Caco-2 (cell line): ENCODE results near the gene EXOC1. TPM values are rescaled to one million over a fixed set of nuclear protein-coding genes. Genes with fewer than 3 reads are reported as not detected.

Source experiments
- BruUV-seq: library from RNA; stranded (reverse); fragments of 400-500 nt; replicated peaks from 2 replicates; lab custom pipeline; 2021; lab: Mats Ljungman, UMichigan
- CTCF ChIA-PET: fragments of 300-600 bp; sonication (Branson Sonifier 250); formaldehyde crosslinking; loops from one replicate; lab custom pipeline; 2022; ENCODE audit warnings: antibody characterized with exemption; lab: Charles Lee
- POLR2A ChIA-PET: fragments of 300-600 bp; sonication (Branson Sonifier 250); formaldehyde crosslinking; loops from one replicate; lab custom pipeline; 2022; ENCODE audit warnings: antibody characterized with exemption; lab: Charles Lee
- DNase-seq, 2 experiments: peaks; one replicate each; pipeline versions ENCODE4 v3.0.0 to v3.0.0-alpha.2; 2020 to 2022
- H3K27me3 ChIP-seq: replicated peaks from 2 replicates; pipeline ENCODE4 v1.6.0; 2011; ENCODE audit warnings: low read length; ENCODE audit not compliant: control insufficient read depth, insufficient read depth
- H3K36me3 ChIP-seq: 2 replicates; pipeline ENCODE4 v1.5.1; 2011; ENCODE audit warnings: low read length; ENCODE audit not compliant: control insufficient read depth, insufficient read depth
- H3K4me1 ChIP-seq: fragments of 250-450 bp; sonication (Bioruptor Pico); 2 replicates; pipeline ENCODE4 v1.5.1; 2020; ENCODE audit warnings: mild to moderate bottlenecking
- H3K4me3 ChIP-seq: 2 replicates; pipeline ENCODE4 v1.5.1; 2011; ENCODE audit warnings: low read depth, mild to moderate bottlenecking, control low read depth, low read length
- H3K9me3 ChIP-seq: fragments of 250-450 bp; sonication (Bioruptor Pico); 2 replicates; pipeline ENCODE4 v1.5.1; 2020; ENCODE audit warnings: mild to moderate bottlenecking, moderate library complexity
- H3K27ac Mint-ChIP-seq: one replicate; pipeline ENCODE4 v1.8.0; 2022; ENCODE audit warnings: mixed read lengths; ENCODE audit not compliant: unreplicated experiment
- H3K27me3 Mint-ChIP-seq: one replicate; pipeline ENCODE4 v1.8.0; 2022; ENCODE audit warnings: mixed read lengths; ENCODE audit not compliant: insufficient read depth, unreplicated experiment
- H3K36me3 Mint-ChIP-seq: one replicate; pipeline ENCODE4 v1.8.0; 2022; ENCODE audit warnings: mild to moderate bottlenecking, mixed read lengths; ENCODE audit not compliant: insufficient read depth, unreplicated experiment
- H3K4me1 Mint-ChIP-seq: one replicate; pipeline ENCODE4 v1.8.0; 2022; ENCODE audit warnings: low read depth, mixed read lengths; ENCODE audit not compliant: unreplicated experiment
- H3K4me3 Mint-ChIP-seq: one replicate; pipeline ENCODE4 v1.8.0; 2022; ENCODE audit warnings: mild to moderate bottlenecking, moderate library complexity, mixed read lengths; ENCODE audit not compliant: unreplicated experiment
- H3K9me3 Mint-ChIP-seq: one replicate; pipeline ENCODE4 v1.8.0; 2022; ENCODE audit warnings: mixed read lengths; ENCODE audit not compliant: unreplicated experiment
- intact Hi-C: fragments of 100-400 bp; cut with micrococcal nuclease; formaldehyde crosslinking; loops from one replicate; pipeline ENCODE4 v1.10.0; 2022; ENCODE audit not compliant: unreplicated experiment
- total RNA-seq: library from RNA; stranded (reverse); gene quantifications from 2 replicates; pipeline ENCODE4 v1.2.3, GENCODE V29; 2022
- TF ChIP-seq, protein P1 (sequence below), 2 experiments: fragments of 200-600 bp in 1 of 2; IDR thresholded peaks; 1 replicate in 1 of 2; 2 replicates in 1 of 2; pipeline versions ENCODE4 v1.5.1 to v1.8.0; 2011 to 2022; ENCODE audit warnings: antibody characterized with exemption in 1 of 2, control low read depth in 1 of 2, inconsistent platforms in 1 of 2, low read depth in 1 of 2, low read length in 1 of 2, mild to moderate bottlenecking in 1 of 2, moderate library complexity in 1 of 2; ENCODE audit not compliant: insufficient read depth in 1 of 2, severe bottlenecking in 1 of 2, unreplicated experiment in 1 of 2

Gene EXOC1
- total RNA-seq, 1 experiment from 2014 or later: 19.9 TPM

DNA sequence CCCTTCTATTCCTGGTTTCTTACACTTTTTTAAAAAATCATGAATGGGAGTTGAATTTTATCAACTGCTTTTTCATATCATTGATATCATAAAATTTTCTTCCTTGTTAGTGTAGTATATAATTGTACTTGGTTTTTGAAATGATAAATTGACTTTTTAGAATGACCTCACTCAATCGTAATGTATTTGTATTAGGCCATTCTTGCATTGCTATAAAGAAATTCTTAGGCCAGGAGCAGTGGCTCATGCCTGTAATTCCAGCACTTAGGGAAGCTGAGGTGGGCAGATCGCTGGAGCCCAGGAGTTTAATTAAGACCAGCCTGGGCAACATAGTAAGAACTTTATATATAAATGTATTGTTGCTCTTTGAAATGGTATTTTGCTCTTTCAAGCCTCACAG is 6.3 kb downstream of the EXOC1 start:
- no peak overlapping the region for H3K27ac Mint-ChIP-seq
- H3K4me3 Mint-ChIP-seq: no peak overlapping the region
- no peaks in the 10 kb centered on the region for H3K36me3 ChIP-seq
- no peak overlapping the region for H3K4me3 ChIP-seq
- H3K36me3 Mint-ChIP-seq: no peaks in the 10 kb centered on the region
- DNase-seq: no peak
- BruUV-seq: no TSS peak
- H3K27me3 ChIP-seq: no peaks in the 10 kb centered on the region
- ChIA-PET POLR2A (no interaction called here), CTCF (no interaction called here)
- H3K9me3 ChIP-seq: no peaks in the 10 kb centered on the region
- H3K27me3 Mint-ChIP-seq: no peaks in the 10 kb centered on the region
- H3K4me1 Mint-ChIP-seq: no peaks in the 10 kb centered on the region
- intact Hi-C loops: no loop called here
- peaks cover 2% of the 10 kb centered on the region; the same call in 1 of the 2 replicates for H3K4me1 ChIP-seq
- TF ChIP-seq, protein P1, sequence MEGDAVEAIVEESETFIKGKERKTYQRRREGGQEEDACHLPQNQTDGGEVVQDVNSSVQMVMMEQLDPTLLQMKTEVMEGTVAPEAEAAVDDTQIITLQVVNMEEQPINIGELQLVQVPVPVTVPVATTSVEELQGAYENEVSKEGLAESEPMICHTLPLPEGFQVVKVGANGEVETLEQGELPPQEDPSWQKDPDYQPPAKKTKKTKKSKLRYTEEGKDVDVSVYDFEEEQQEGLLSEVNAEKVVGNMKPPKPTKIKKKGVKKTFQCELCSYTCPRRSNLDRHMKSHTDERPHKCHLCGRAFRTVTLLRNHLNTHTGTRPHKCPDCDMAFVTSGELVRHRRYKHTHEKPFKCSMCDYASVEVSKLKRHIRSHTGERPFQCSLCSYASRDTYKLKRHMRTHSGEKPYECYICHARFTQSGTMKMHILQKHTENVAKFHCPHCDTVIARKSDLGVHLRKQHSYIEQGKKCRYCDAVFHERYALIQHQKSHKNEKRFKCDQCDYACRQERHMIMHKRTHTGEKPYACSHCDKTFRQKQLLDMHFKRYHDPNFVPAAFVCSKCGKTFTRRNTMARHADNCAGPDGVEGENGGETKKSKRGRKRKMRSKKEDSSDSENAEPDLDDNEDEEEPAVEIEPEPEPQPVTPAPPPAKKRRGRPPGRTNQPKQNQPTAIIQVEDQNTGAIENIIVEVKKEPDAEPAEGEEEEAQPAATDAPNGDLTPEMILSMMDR (IDR thresholded peaks at IDR 0.05; ENCODE audit: insufficient read depth in 1 of 2, low read depth in 1 of 2, low read length in 1 of 2, severe bottlenecking in 1 of 2, unreplicated experiment in 1 of 2): no peak
- H3K9me3 Mint-ChIP-seq: no peaks in the 10 kb centered on the region

- Mint-ChIP-seq H3K4me3 (no peak overlapping the region), H3K27ac (no peak overlapping the region), H3K27me3 (no peaks in the 10 kb centered on the region), H3K4me1 (peaks cover 10% of the 10 kb centered on the region), H3K9me3 (no peaks in the 10 kb centered on the region), H3K36me3 (peaks cover 12% of the 10 kb centered on the region)
- ChIA-PET POLR2A (interaction anchor here (0.5 kb wide), 1 partner anchor 25 kb away, joined by 3 read pairs; no protein-coding TSS in a partner anchor), CTCF (no interaction called here)
- DNase-seq: no peak
- intact Hi-C loops: no loop called here
- Histone ChIP-seq H3K27me3 (no peaks in the 10 kb centered on the region), H3K4me1 (peaks cover 9% of the 10 kb centered on the region), H3K9me3 (no peaks in the 10 kb centered on the region), H3K4me3 (no peak overlapping the region), H3K36me3 (no peaks in the 10 kb centered on the region)
- no TSS peak for BruUV-seq
- TF ChIP-seq, protein P1 (IDR thresholded peaks at IDR 0.05; ENCODE audit: insufficient read depth in 1 of 2, low read depth in 1 of 2, low read length in 1 of 2, severe bottlenecking in 1 of 2, unreplicated experiment in 1 of 2): no peak
Measured at GRCh38 chr4:55864577-55865223, 11.3 kb downstream of the EXOC1 start.

- CTCF ChIA-PET: interaction anchor here (1.2 kb wide), 1 partner anchor 894 kb away, joined by 3 read pairs; no protein-coding TSS in a partner anchor
- POLR2A ChIA-PET: no interaction called here
- H3K27me3 ChIP-seq: no peaks in the 10 kb centered on the region
- Mint-ChIP-seq H3K27me3 (no peaks in the 10 kb centered on the region), H3K9me3 (no peaks in the 10 kb centered on the region), H3K4me1 (peaks cover 10% of the 10 kb centered on the region), H3K36me3 (peaks cover 18% of the 10 kb centered on the region), H3K27ac (no peak overlapping the region), H3K4me3 (no peak overlapping the region)
- H3K4me3 ChIP-seq: no peak overlapping the region
- H3K4me1 ChIP-seq: peaks cover 9% of the 10 kb centered on the region
- no peaks in the 10 kb centered on the region for H3K9me3 ChIP-seq
- no TSS peak for BruUV-seq
- DNase-seq: no peak
- H3K36me3 ChIP-seq: no peaks in the 10 kb centered on the region
- intact Hi-C loops: no loop called here
- TF ChIP-seq, protein P1 (IDR thresholded peaks at IDR 0.05; ENCODE audit: insufficient read depth in 1 of 2, low read depth in 1 of 2, low read length in 1 of 2, severe bottlenecking in 1 of 2, unreplicated experiment in 1 of 2): no peak
Measured at GRCh38 chr4:55865228-55865806, 11.9 kb downstream of the EXOC1 start.
